Measurements from ENCODE around the gene HSD17B3.
"Not testable (repeated sequence)": the region's sequence is repeated elsewhere in the genome, so short reads cannot be mapped to it uniquely, and the experiment has no call there.

HSD17B3 gene

DNA sequence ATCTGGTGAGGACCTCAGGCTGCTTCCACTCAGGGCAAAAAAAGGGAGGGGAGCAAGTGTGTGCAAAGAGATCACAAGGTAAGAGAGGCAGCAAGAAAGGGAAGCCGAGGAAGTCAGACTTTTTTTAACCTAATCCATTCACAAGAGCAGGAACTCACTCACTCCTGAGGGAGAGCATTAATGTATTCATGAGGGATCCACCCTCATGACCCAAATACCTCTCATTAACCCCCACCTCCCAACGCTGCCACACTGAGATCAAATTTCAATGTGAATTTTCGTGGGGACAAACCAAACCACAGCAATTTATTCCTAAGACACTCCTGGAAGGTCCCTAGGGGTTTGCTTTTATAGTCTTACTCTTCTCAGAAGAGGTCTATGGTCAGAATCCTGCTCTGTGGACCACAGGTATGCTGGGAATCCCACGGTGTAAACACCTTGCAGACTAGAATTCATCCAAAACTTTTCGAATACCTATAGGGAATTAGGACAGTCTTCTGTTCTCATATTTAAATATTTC, 108.7 kb downstream of the HSD17B3 start:
- DNase-seq (ENCODE audit: low spot score), result no peak

DNA sequence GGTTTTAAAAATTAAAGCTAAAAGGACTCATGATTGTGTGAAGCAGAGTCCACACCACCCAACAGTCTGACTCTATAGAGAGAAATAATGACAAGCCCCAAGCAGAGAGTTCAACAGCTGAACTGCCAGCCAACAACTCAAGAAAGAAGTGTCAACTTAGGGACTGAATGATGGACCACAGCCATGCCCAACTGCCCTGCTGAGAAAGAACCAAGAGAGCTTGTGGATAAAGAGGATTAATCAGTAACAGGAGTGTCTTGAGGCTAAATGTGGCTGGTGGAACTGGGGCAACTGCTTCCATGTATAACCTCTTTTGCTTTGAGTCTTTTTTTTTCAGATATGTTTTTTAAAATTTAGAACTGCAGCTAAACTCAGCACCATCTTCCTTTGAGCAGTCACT, 109.3 kb downstream of the HSD17B3 start:
- DNase-seq (ENCODE audit: low spot score), result no peak

DNA sequence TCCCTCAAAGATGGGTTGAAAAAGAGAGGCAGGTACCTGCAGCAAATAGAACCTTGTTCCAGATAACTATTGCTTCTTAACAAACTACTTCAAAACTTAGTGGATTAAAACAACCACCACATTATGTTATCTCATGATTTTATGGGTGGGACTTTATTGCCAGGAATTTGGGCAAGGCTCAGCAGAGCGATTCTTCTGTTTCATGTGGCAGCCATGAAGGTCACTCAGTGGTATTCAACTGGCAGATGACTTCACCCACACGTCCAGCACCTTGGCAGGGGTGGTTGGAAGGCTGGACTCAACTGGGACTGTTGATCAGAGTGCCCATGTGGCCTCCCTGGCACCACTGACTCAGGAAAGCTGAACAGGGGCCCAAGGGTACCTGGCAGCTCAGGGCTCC, 112.0 kb downstream of the HSD17B3 start:
- DNase-seq (ENCODE audit: low spot score), result no peak

DNA sequence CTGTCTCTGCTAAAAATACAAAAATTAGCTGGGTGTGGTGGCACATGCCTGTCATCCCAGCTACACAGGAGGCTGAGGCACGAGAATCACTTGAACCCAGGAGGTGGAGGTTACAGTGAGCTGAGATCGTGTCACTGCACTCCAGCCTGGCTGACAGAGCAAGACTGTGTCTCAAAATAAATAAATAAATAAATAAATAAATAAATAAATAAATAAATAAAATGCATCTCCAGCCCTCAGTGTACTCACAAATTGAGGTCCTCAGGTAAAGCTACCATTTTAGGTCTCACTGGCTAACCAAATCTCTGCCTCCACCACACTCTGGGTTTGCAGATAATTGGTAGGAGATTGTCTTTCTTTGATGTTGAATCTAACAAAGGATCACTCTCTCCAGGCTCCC, 112.4 kb downstream of the HSD17B3 start:
- DNase-seq (ENCODE audit: low spot score), result not testable (repeated sequence)

DNA sequence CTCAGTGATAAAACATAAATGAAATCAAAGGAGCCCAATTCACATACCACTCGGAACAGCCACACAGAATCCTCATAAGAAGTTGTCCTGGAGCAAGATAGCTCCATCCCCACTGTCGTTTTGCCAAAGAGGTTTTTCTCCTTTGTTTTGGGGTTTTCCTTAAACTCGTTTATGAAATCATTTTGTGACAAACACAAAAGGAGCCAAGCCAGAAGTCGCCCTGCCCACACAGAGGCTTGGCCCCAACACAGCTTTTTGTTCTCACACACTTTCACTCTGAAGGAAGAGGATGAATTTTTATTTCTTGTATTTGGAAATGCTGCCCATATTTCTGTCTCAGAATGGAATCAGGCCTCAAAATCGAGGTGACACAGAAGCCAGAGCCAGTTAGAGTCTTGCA, 113.4 kb downstream of the HSD17B3 start:
- no peak for DNase-seq (ENCODE audit: low spot score)

DNA sequence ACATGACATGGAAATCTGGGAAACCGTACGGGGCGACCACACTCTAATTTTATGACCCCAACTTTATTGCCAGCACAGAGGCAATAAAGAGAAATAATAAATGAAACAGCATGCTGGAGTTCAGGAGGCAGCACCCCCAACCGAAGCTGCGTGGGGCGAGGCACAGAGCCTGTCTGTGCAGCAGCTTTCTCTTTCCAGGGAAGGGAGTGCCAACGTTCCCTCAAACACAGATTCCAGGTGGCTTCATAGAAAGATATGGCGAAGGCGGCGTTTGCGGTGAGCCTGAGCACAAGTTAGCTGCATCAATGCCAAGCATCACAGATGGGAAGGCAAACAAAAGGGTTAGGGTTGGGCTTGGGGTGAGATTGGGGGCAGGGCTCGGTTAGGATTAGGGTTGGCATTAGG, 114.8 kb downstream of the HSD17B3 start:
- no peak for DNase-seq (ENCODE audit: low spot score)

DNA sequence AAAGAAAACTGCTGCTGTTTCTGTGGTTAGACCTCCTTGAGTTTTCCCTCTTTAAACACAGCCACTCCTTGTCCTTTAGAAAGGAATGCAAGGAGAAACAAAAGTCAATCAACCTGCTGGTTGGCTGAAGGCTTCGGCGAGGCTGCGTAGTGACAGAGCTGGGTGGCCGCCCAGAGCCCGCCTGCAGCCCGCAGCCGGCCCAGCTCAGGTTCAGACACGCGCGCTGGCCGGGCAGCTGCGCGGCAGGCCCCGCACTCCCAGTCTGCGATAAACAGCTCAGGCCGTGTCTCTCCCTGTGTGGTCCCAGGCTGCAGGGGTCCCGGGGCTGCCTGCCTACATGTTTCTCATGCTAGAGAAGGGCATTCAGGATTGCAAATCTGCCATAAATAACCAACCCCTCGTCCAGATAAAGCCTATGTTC, 115.4 kb downstream of the HSD17B3 start:
- no peak for DNase-seq (ENCODE audit: low spot score)

DNA sequence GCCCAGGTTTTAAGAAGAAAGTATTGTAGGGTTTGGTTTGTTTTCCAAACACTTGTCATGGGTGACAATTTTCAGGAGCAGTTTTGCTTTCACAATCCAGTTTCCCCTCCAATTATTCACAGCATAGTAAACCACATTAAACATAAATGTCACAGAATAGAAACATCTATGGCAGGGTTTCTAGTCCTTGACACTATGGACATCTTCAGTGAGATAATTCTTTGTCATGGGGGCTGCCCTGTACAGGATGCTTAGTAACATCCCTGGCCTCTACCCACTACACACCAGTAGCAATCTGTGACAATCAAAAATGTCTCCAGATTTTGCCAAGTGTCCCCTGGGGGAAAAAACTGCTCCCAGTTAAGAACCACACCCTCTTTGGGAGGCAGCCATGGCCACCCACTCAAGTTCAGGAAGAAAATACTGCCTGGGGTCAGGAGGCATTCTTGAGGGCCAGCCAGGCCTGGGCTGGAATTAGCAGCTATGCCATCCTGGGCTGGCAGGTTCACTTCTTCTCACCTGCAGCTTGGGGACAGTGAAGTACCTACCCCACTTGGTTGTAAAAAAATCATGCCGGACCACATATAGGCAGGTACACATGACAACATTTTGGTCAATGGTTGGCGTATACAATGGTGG, 116.3 kb downstream of the HSD17B3 start:
- no peak for DNase-seq (ENCODE audit: low spot score)
